ENCODE measurements around the gene PEX14.

The PEX14 gene

GRCh38 chr1:10540277-10541005 lies 65.7 kb downstream of the PEX14 start:
- no peak for DNase-seq (ENCODE audit: low read depth, low spot score)

- no peak for DNase-seq (ENCODE audit: low read depth, low spot score)
These were observed 66.5 kb downstream of the PEX14 start for GRCh38 chr1:10541286-10541685.

- no peak for DNase-seq (ENCODE audit: low read depth, low spot score)
These were observed 69.5 kb downstream of the PEX14 start for GRCh38 chr1:10544239-10544638.

- no peak for DNase-seq (ENCODE audit: low read depth, low spot score)
These were observed 72.1 kb downstream of the PEX14 start for GRCh38 chr1:10546896-10547295.

GRCh38 chr1:10549904-10550664 lies 75.3 kb downstream of the PEX14 start:
- DNase-seq (ENCODE audit: low read depth, low spot score), result no peak

- no peak for DNase-seq (ENCODE audit: low read depth, low spot score)
These were observed 78.4 kb downstream of the PEX14 start for GRCh38 chr1:10553118-10553517.

GRCh38 chr1:10555635-10556429 lies 81.1 kb downstream of the PEX14 start:
- no peak for DNase-seq (ENCODE audit: low read depth, low spot score)

GRCh38 chr1:10556430-10557005 lies 81.8 kb downstream of the PEX14 start:
- DNase-seq (ENCODE audit: low read depth, low spot score), result no peak

GRCh38 chr1:10557714-10558113 lies 83.0 kb downstream of the PEX14 start:
- no peak for DNase-seq (ENCODE audit: low read depth, low spot score)

- DNase-seq (ENCODE audit: low read depth, low spot score), result no peak
These were observed 84.6 kb downstream of the PEX14 start for GRCh38 chr1:10559386-10559785.

- no peak for DNase-seq (ENCODE audit: low read depth, low spot score)
These were observed 86.7 kb downstream of the PEX14 start for GRCh38 chr1:10561497-10561896.

- no peak for DNase-seq (ENCODE audit: low read depth, low spot score)
These were observed 87.2 kb downstream of the PEX14 start for GRCh38 chr1:10561955-10562354.

GRCh38 chr1:10564063-10564462 lies 89.3 kb downstream of the PEX14 start:
- DNase-seq (ENCODE audit: low read depth, low spot score), result no peak

- no peak for DNase-seq (ENCODE audit: low read depth, low spot score)
These were observed 94.8 kb downstream of the PEX14 start for GRCh38 chr1:10569531-10569930.

GRCh38 chr1:10575616-10576015 lies 100.9 kb downstream of the PEX14 start:
- DNase-seq (ENCODE audit: low read depth, low spot score), result no peak

- no peak for DNase-seq (ENCODE audit: low read depth, low spot score)
These were observed 103.3 kb downstream of the PEX14 start for GRCh38 chr1:10578070-10578469.

- DNase-seq (ENCODE audit: low read depth, low spot score), result no peak
These were observed 108.9 kb downstream of the PEX14 start for GRCh38 chr1:10583641-10584040.

- no peak for DNase-seq (ENCODE audit: low read depth, low spot score)
These were observed 110.5 kb downstream of the PEX14 start for GRCh38 chr1:10585242-10585641.

GRCh38 chr1:10586125-10586524 lies 111.4 kb downstream of the PEX14 start:
- no peak for DNase-seq (ENCODE audit: low read depth, low spot score)

- no peak for DNase-seq (ENCODE audit: low read depth, low spot score)
These were observed 113.9 kb downstream of the PEX14 start for GRCh38 chr1:10588640-10589039.

- DNase-seq (ENCODE audit: low read depth, low spot score), result no peak
These were observed 114.3 kb downstream of the PEX14 start for GRCh38 chr1:10589074-10589473.

GRCh38 chr1:10591010-10591409 lies 116.3 kb downstream of the PEX14 start:
- no peak for DNase-seq (ENCODE audit: low read depth, low spot score)
